Loucy (cell line): ENCODE measurements around the gene MS4A10.

Source experiments
- H2AFZ ChIP-seq: fragments of 200-600 bp; sonication (generic); 2 replicates; pipeline ENCODE4 v1.6.0; 2016; ENCODE audit warnings: antibody characterized with exemption, mild to moderate bottlenecking, low read length, moderate library complexity
- H3F3A ChIP-seq: fragments of 200-600 bp; 2 replicates; pipeline ENCODE4 v1.6.0; 2016; ENCODE audit warnings: antibody characterized with exemption, low read depth, mild to moderate bottlenecking
- H3K27me3 ChIP-seq: fragments of 200-600 bp; sonication (generic); 2 replicates; pipeline ENCODE4 v1.6.1; 2014; ENCODE audit warnings: low read length, mild to moderate bottlenecking; ENCODE audit not compliant: insufficient read depth, poor library complexity, severe bottlenecking
- H3K36me3 ChIP-seq: fragments of 200-600 bp; sonication (generic); 2 replicates; pipeline ENCODE4 v1.6.1; 2016; ENCODE audit warnings: low read length; ENCODE audit not compliant: insufficient read depth
- H3K4me1 ChIP-seq: fragments of 200-600 bp; sonication (generic); 2 replicates; pipeline ENCODE4 v1.5.1; 2014; ENCODE audit warnings: low read length, mild to moderate bottlenecking; ENCODE audit not compliant: insufficient read depth, poor library complexity, severe bottlenecking
- H3K4me2 ChIP-seq: fragments of 200-600 bp; sonication (generic); 2 replicates; pipeline ENCODE4 v1.6.0; 2014; ENCODE audit warnings: antibody characterized with exemption, low read length, low read depth, mild to moderate bottlenecking; ENCODE audit not compliant: poor library complexity, severe bottlenecking
- H3K4me3 ChIP-seq: fragments of 200-600 bp; sonication (generic); 2 replicates; pipeline ENCODE4 v1.5.1; 2014; ENCODE audit warnings: low read length, mild to moderate bottlenecking, mixed read lengths; ENCODE audit not compliant: poor library complexity, severe bottlenecking
- H3K79me2 ChIP-seq: fragments of 200-600 bp; sonication (generic); 2 replicates; pipeline ENCODE4 v1.6.1; 2014; ENCODE audit warnings: low read length; ENCODE audit not compliant: insufficient read depth
- H3K9ac ChIP-seq: fragments of 200-600 bp; sonication (generic); 2 replicates; pipeline ENCODE4 v1.6.0; 2014; ENCODE audit warnings: mild to moderate bottlenecking, low read depth, low read length, moderate library complexity; ENCODE audit not compliant: poor library complexity, severe bottlenecking
- H3K9me2 ChIP-seq: fragments of 200-600 bp; sonication (generic); replicated peaks from 2 replicates; pipeline ENCODE4 v1.6.1; 2016; ENCODE audit warnings: low read depth, low read length, mixed read lengths
- H3K9me3 ChIP-seq: fragments of 200-600 bp; sonication (generic); 2 replicates; pipeline ENCODE4 v1.6.1; 2014; ENCODE audit warnings: mild to moderate bottlenecking, antibody characterized with exemption, low read length, low read depth; ENCODE audit not compliant: insufficient read depth
- H4K20me1 ChIP-seq: fragments of 200-600 bp; sonication (generic); 2 replicates; pipeline ENCODE4 v1.6.0; 2014; ENCODE audit warnings: antibody characterized with exemption, low read length, mild to moderate bottlenecking; ENCODE audit not compliant: insufficient read depth, poor library complexity, severe bottlenecking
- CTCF ChIP-seq: fragments of 200-600 bp; sonication (generic); conservative IDR thresholded peaks from 2 replicates; pipeline ENCODE4 v1.5.1; 2014; ENCODE audit warnings: mild to moderate bottlenecking, antibody characterized with exemption, low read length
- EZH2phosphoT487 ChIP-seq: fragments of 200-600 bp; IDR thresholded peaks from 2 replicates; pipeline ENCODE4 v1.6.1; 2018; ENCODE audit warnings: antibody characterized with exemption, mild to moderate bottlenecking, moderate library complexity, borderline replicate concordance

MS4A10 gene

GRCh38 chr11:60783911-60784310 lies 1.2 kb upstream of the MS4A10 start:
- Histone ChIP-seq H3K9ac (no peak overlapping the region), H3K27me3 (no peaks in the 10 kb centered on the region), H3K9me2 (no peaks in the 10 kb centered on the region), H2AFZ (no peak overlapping the region), H3K9me3 (no peaks in the 10 kb centered on the region), H4K20me1 (no peaks in the 10 kb centered on the region), H3K4me3 (no peak overlapping the region), H3F3A (0 out of 2 replicates have a peak, but pooled peaks cover 3% of the 10 kb centered on the region), H3K36me3 (no peaks in the 10 kb centered on the region), H3K4me1 (peaks cover 39% of the 10 kb centered on the region), H3K4me2 (no peak overlapping the region), H3K79me2 (no peaks in the 10 kb centered on the region)
- TF ChIP-seq EZH2phosphoT487 = no peak
- TF ChIP-seq CTCF = no peak

- H3K4me2 ChIP-seq = peak overlapping the region; percentile 78
- H4K20me1 ChIP-seq = no peaks in the 10 kb centered on the region
- no peaks in the 10 kb centered on the region for H3K36me3 ChIP-seq
- H3K27me3 ChIP-seq = no peaks in the 10 kb centered on the region
- H3K4me3 ChIP-seq = peak overlapping the region; percentile 61
- no peaks in the 10 kb centered on the region for H3K9me3 ChIP-seq
- no peaks in the 10 kb centered on the region for H3K9me2 ChIP-seq
- H2AFZ ChIP-seq = peak overlapping the region; percentile 47; the same call in 1 of the 2 replicates
- no peak for TF ChIP-seq EZH2phosphoT487
- TF ChIP-seq CTCF = no peak
- H3K4me1 ChIP-seq = peaks cover 44% of the 10 kb centered on the region
- 0 out of 2 replicates have a peak, but pooled peaks cover 3% of the 10 kb centered on the region for H3F3A ChIP-seq
- peak overlapping the region; percentile 64 for H3K9ac ChIP-seq
- no peaks in the 10 kb centered on the region for H3K79me2 ChIP-seq
These were observed 751 bp downstream of the MS4A10 start for GRCh38 chr11:60785806-60786361.

GRCh38 chr11:60786811-60787567 lies 1.9 kb downstream of the MS4A10 start:
- Histone ChIP-seq H3K9me2 (no peaks in the 10 kb centered on the region), H3K9ac (peak overlapping the region; percentile 43), H3F3A (0 out of 2 replicates have a peak, but pooled peaks cover 3% of the 10 kb centered on the region), H3K4me2 (peak overlapping the region; percentile 78), H3K4me1 (peaks cover 44% of the 10 kb centered on the region), H3K36me3 (no peaks in the 10 kb centered on the region), H3K79me2 (no peaks in the 10 kb centered on the region), H2AFZ (no peak overlapping the region), H3K9me3 (no peaks in the 10 kb centered on the region; the same call in 1 of the 2 replicates), H3K27me3 (no peaks in the 10 kb centered on the region), H4K20me1 (no peaks in the 10 kb centered on the region), H3K4me3 (peak overlapping the region; percentile 26)
- TF ChIP-seq EZH2phosphoT487 = no peak
- TF ChIP-seq CTCF = no peak
